GM19099 (cell line): ENCODE data around the gene GADD45B.

Source experiments
- POLR2A ChIP-seq: IDR thresholded peaks from 3 replicates; pipeline ENCODE4 v1.6.1; 2011; ENCODE audit warnings: low read depth; ENCODE audit not compliant: insufficient read length; ENCODE audit errors: extremely low read depth

Gene GADD45B

DNA sequence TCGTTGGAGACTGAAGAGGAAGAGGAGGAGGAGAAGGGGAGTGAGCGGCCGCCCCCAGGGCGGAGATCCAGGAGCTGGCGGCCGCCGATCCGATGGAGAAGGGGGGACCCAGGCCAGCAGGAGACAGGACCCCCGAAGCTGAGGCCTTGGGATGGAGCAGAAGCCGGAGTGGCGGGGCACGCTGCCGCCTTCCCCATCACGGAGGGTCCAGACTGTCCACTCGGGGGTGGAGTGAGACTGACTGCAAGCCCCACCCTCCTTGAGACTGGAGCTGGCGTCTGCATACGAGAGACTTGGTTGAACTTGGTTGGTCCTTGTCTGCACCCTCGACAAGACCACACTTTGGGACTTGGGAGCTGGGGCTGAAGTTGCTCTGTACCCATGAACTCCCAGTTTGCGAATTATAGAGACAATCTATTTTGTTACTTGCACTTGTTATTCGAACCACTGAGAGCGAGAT, 1.8 kb downstream of the GADD45B start:
- no peak for TF ChIP-seq POLR2A

DNA sequence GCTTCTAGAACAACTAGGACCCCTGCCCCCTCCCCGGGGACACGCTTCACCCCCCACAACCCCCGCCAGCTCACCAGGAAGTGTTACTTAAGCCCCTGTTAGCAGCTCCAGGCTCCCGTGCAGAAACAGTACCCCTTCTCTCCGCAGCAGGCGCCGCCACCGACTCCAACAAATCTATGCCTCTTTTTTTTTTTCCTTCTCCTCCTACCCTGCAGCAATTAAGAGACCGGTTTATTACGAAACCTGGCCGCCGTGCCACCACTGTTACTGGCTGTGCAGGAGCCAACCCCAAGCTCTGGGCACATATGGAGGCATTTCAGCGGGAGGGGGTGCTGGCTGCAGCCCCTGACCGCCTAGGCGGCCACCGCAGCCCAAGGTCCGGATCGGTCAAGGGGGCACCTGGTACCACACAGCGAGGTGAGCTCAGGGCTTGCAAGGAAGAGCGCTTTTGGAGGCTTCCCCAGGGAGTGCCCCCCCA, 2.4 kb downstream of the GADD45B start:
- no peak for TF ChIP-seq POLR2A

DNA sequence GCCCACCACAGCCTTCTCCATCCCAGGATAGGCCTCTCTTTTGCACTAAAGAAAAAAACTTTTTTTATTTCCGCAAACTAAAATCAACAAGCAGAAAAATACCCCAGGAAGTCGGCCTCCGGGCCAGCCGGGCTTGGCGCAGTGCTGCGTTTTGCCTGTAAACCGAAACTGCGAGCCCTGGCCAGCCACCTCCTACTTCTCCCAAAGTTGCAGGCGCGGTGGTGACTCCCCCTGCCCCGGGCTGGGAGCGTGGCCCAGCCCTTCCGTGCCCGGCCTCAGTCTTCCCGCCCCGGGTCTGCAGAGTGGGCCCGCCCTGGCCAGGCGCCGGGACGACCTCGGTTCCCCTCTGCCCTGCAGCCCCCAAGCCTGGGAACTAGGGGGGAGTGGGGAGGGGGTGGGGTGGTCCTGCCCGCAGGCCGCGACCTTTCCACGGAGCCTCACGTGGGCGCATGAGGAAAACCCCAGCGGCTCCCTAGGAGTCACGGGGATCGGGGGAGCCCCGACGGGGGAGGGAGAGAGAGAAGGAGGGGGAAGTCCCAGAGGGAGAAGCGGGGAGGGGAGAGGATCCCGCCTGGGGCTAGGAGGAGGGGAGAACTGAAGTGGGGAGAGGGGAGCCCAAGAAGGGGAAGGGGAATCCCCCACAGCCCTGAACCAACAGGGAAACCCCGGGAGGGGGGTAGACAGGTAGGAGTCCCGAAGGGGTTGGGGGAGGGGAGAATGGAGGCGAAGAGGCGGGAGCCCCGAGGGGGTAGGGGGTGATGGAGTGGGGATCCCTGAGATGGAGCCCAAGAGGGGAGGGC, 3.0 kb downstream of the GADD45B start:
- no peak for TF ChIP-seq POLR2A

GRCh38 chr19:2479556-2480194, 3.7 kb downstream of the GADD45B start:
- TF ChIP-seq POLR2A = no peak

DNA sequence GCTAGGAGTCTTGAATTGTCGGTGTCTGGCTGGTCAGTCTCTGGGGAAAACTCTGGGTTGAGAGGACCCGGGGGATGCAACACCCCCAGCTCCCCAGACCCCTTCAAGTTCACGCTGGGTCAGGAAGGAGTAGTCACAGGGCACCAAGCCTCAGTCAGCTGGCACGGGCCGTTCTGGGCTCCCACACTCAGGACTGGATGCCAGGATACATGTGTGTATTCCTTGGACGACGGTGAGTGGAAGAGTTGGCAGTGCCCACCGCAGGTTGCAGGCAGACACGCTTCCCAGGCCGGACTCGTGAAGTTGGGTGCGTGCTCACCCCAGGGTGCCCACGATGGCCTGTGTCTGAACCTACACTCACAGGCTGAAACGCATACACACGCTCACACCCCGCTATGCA, 5.5 kb downstream of the GADD45B start:
- TF ChIP-seq POLR2A = no peak

DNA sequence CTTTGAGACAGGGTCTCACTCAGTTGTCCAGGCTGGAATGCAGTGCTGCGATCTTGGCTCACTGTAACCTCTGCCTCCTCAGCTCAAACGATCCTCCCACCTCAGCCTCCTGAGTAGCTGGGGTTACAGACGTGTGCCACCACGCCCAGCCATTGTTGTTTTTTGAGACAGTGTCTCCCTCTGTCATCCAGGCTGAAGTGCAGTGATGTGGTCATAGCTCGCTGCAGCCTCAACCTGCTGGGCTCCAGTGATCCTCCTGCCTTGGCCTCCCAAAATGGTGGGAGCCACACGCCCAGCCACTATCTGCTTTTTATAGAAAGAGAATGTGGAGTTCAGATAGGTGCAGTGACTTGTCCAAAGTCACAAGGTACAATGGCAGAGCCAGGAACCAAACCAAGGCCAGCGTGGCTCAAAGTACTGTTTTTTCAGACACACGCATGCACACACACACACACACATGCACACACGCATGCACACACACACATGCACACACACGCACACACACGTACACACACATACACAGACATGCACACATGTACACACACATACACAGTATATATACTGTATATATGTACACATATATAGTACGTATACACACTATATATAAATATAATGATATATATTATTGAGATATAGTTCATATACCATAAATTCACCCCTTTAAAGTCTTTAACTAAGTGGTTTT, 6.6 kb downstream of the GADD45B start:
- no peak for TF ChIP-seq POLR2A

- no peak for TF ChIP-seq POLR2A
Observed at GRCh38 chr19:2483084-2483483, 7.2 kb downstream of the GADD45B start.

- TF ChIP-seq POLR2A = no peak
Observed at GRCh38 chr19:2483484-2484151, 7.7 kb downstream of the GADD45B start.

- TF ChIP-seq POLR2A = no peak
Observed at GRCh38 chr19:2484178-2484937, 8.4 kb downstream of the GADD45B start.

DNA sequence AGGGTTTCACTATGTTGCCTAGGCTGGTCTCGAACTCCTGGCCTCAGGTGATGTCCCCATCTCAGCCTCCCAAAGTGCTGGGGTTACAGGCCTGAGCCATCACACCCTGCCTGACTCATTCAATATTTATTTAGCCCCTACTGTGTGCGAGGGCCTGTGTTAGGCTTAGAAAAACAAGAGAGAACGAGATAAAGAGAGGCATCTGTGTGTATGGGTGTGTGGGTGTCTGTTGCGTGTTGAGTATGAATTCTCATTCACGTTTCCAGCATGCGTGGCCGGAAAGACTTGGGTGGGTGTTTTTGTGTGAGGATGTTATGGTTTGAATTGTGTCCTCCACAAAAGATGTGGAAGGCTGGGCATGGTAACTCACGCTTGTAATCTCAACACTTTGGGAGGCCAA, 9.5 kb downstream of the GADD45B start:
- TF ChIP-seq POLR2A = no peak

GRCh38 chr19:2487090-2487489, 11.2 kb downstream of the GADD45B start:
- TF ChIP-seq POLR2A = no peak

GRCh38 chr19:2487842-2488241, 11.9 kb downstream of the GADD45B start:
- TF ChIP-seq POLR2A = no peak

- no peak for TF ChIP-seq POLR2A
Observed at GRCh38 chr19:2488405-2488941, 12.5 kb downstream of the GADD45B start.
